Endothelial cell of umbilical vein (primary cell): ENCODE results near the gene TMEM225B. TPM values are rescaled to one million over a fixed set of nuclear protein-coding genes. Genes with fewer than 3 reads are reported as not detected.

Experiments used
- BruUV-seq: library from RNA; stranded (reverse); fragments of 400-500 nt; replicated peaks from 2 replicates; lab custom pipeline; 2021; lab: Mats Ljungman, UMichigan
- CTCF ChIA-PET: fragments of 300-600, 350-600 bp; sonication (Branson Sonifier 250); formaldehyde crosslinking; loops from one replicate; lab custom pipeline; 2021; ENCODE audit warnings: antibody characterized with exemption, inconsistent platforms; lab: Charles Lee
- POLR2A ChIA-PET: fragments of 300-600, 350-600 bp; sonication (Branson Sonifier 250); formaldehyde crosslinking; loops from one replicate; lab custom pipeline; 2021; ENCODE audit warnings: antibody characterized with exemption, inconsistent platforms; lab: Charles Lee
- DNase-seq: peaks from one replicate; pipeline ENCODE4 v3.0.0-alpha.2; 2011; ENCODE audit warnings: low read depth, low spot score
- FAIRE-seq: peaks from 2 replicates; lab custom pipeline; 2011; peaks lifted over from hg19 to GRCh38; lab: Jason Lieb, UNC
- H2AFZ ChIP-seq: 2 replicates; pipeline ENCODE4 v1.6.0; 2012; ENCODE audit warnings: low read depth, low read length, control low read depth, inconsistent platforms
- H3K27ac ChIP-seq: 2 replicates; pipeline ENCODE4 v1.5.1; 2011; ENCODE audit warnings: low read depth, mild to moderate bottlenecking, control low read depth, low read length, moderate library complexity; ENCODE audit not compliant: insufficient read depth
- H3K27me3 ChIP-seq, 2 experiments: 2 replicates each; pipeline versions ENCODE4 v1.6.0 to v1.6.1; 2011; ENCODE audit warnings: low read length in 2 of 2, mixed read lengths in 1 of 2; ENCODE audit not compliant: control insufficient read depth in 2 of 2, insufficient read depth in 2 of 2
- H3K36me3 ChIP-seq, 2 experiments: 2 replicates in 1 of 2; 3 replicates in 1 of 2; pipeline ENCODE4 v1.5.1; 2011; ENCODE audit warnings: low read length in 2 of 2, mild to moderate bottlenecking in 1 of 2, moderate library complexity in 1 of 2; ENCODE audit not compliant: control insufficient read depth in 2 of 2, insufficient read depth in 2 of 2; ENCODE audit errors: extremely low read depth in 1 of 2
- H3K4me1 ChIP-seq: 3 replicates; pipeline ENCODE4 v1.5.1; 2011; ENCODE audit warnings: mild to moderate bottlenecking, low read length; ENCODE audit not compliant: control insufficient read depth, insufficient read depth; ENCODE audit errors: extremely low read depth
- H3K4me2 ChIP-seq: 2 replicates; pipeline ENCODE4 v1.6.1; 2011; ENCODE audit warnings: low read length, control low read depth, mixed read lengths; ENCODE audit not compliant: insufficient read depth
- H3K4me3 ChIP-seq, 3 experiments: fragments of 200-600 bp in 1 of 3; sonication (generic), shearing (Covaris generic) in 1 of 3; replicated peaks in 1 of 3; 2 replicates each; pipeline ENCODE4 v1.5.1; 2011 to 2016; ENCODE audit warnings: control low read depth in 3 of 3, low read length in 3 of 3, mild to moderate bottlenecking in 2 of 3, inconsistent platforms in 1 of 3, low read depth in 1 of 3, moderate library complexity in 1 of 3; ENCODE audit not compliant: insufficient read depth in 1 of 3
- H3K79me2 ChIP-seq: 2 replicates; pipeline ENCODE4 v1.6.0; 2012; ENCODE audit warnings: low read length, inconsistent platforms; ENCODE audit not compliant: control insufficient read depth, insufficient read depth
- H3K9ac ChIP-seq: replicated peaks from 2 replicates; pipeline ENCODE3; 2011; ENCODE audit warnings: low read length, control low read depth; ENCODE audit not compliant: insufficient read depth; ENCODE audit errors: extremely low read depth
- H3K9me1 ChIP-seq: replicated peaks from 3 replicates; pipeline ENCODE4 v1.6.0; 2011; ENCODE audit warnings: mild to moderate bottlenecking, low read length; ENCODE audit not compliant: control insufficient read depth, insufficient read depth; ENCODE audit errors: extremely low read depth
- H3K9me3 ChIP-seq: replicated peaks from 2 replicates; pipeline ENCODE4 v1.5.1; 2012; ENCODE audit warnings: low read length, inconsistent platforms; ENCODE audit not compliant: control insufficient read depth, insufficient read depth
- H4K20me1 ChIP-seq: replicated peaks from 2 replicates; pipeline ENCODE3; 2011; ENCODE audit warnings: mild to moderate bottlenecking, low read length; ENCODE audit not compliant: control insufficient read depth, insufficient read depth; ENCODE audit errors: extremely low read depth
- CTCF ChIP-seq, 2 donors: IDR thresholded peaks; 1 replicate in 1 of 2; 2 replicates in 1 of 2; pipeline ENCODE4 v1.5.1; 2011; ENCODE audit warnings: low read length in 2 of 2, mild to moderate bottlenecking in 2 of 2, moderate library complexity in 2 of 2, control low read depth in 1 of 2, inconsistent platforms in 1 of 2, low read depth in 1 of 2; ENCODE audit not compliant: insufficient read depth in 1 of 2; ENCODE audit errors: extremely low read depth in 1 of 2
- EZH2 ChIP-seq: IDR thresholded peaks from 2 replicates; pipeline ENCODE4 v1.6.1; 2012; ENCODE audit warnings: borderline replicate concordance, low read depth, mild to moderate bottlenecking, moderate library complexity, low read length, inconsistent platforms; ENCODE audit not compliant: severe bottlenecking
- FOS ChIP-seq: IDR thresholded peaks from 2 replicates; pipeline ENCODE4 v1.6.1; 2011; ENCODE audit warnings: mild to moderate bottlenecking, low read length, moderate library complexity, borderline replicate concordance; ENCODE audit not compliant: insufficient read depth
- GATA2 ChIP-seq: IDR thresholded peaks from 2 replicates; pipeline ENCODE4 v1.7.0; 2011; ENCODE audit warnings: low read depth, mild to moderate bottlenecking, moderate library complexity, mixed read lengths, low read length; ENCODE audit not compliant: insufficient read length, insufficient read depth
- JUN ChIP-seq: IDR thresholded peaks from 2 replicates; pipeline ENCODE4 v1.6.1; 2011; ENCODE audit warnings: borderline replicate concordance, low read depth; ENCODE audit not compliant: insufficient read length, insufficient read depth
- MYC ChIP-seq: IDR thresholded peaks from one replicate; pipeline ENCODE4 v1.6.1; 2011; ENCODE audit warnings: mild to moderate bottlenecking, low read depth, low read length
- POLR2A ChIP-seq: IDR thresholded peaks from 2 replicates; pipeline ENCODE4 v1.6.1; 2012; ENCODE audit warnings: low read depth, mild to moderate bottlenecking, control low read depth, low read length
- POLR2AphosphoS5 ChIP-seq: IDR thresholded peaks from 2 replicates; pipeline ENCODE4 v1.6.1; 2012; ENCODE audit warnings: low read depth, mild to moderate bottlenecking, control low read depth, low read length, moderate library complexity; ENCODE audit not compliant: insufficient read depth
- dilution Hi-C: fragments of 300-500 bp; cut with MboI; formaldehyde crosslinking; loops from one replicate; pipeline ENCODE4 v1.15.0; 2019; ENCODE audit warnings: low sequenced_read_pairs; ENCODE audit not compliant: extremely low pct_ligation_motif_present
- intact Hi-C: fragments of 100-400 bp; cut with micrococcal nuclease; formaldehyde crosslinking; loops from one replicate; pipeline ENCODE4 v1.10.0; 2022
- polyA plus RNA-seq, 4 experiments: library from polyadenylated mRNA; depleted of rRNA in 3 of 4; stranded (reverse) in 3 of 4; unstranded in 1 of 4; fragments of >200 nt; gene quantifications; 2 replicates each; pipeline versions ENCODE4 v1.2.1 to v1.2.3, GENCODE V29; 2011 to 2012; ENCODE audit warnings: missing spikeins in 1 of 4
- total RNA-seq: library from RNA; stranded (reverse); gene quantifications from 2 replicates; pipeline ENCODE4 v1.2.3, GENCODE V29; 2021
- TF ChIP-seq, protein P1 (sequence below): IDR thresholded peaks from 2 replicates; pipeline ENCODE4 v1.6.1; 2011; ENCODE audit not compliant: insufficient read depth, insufficient read length

Gene TMEM225B
- total and polyA plus RNA-seq, 2 donors (not counting 3 experiments of a cell fraction or from before 2014, with no cell fraction given) = 0.29 TPM; not detected in 1

GRCh38 chr7:99651290-99651689, 53.2 kb downstream of the TMEM225B start:
- Histone ChIP-seq H3K9me3 (no peaks in the 10 kb centered on the region), H3K27ac (no peak overlapping the region), H3K4me1 (no peaks in the 10 kb centered on the region), H2AFZ (no peak overlapping the region), H3K9ac (no peak overlapping the region), H4K20me1 (no peaks in the 10 kb centered on the region), H3K4me3 (no peak overlapping the region), H3K79me2 (no peaks in the 10 kb centered on the region), H3K4me2 (no peak overlapping the region), H3K27me3 (no peaks in the 10 kb centered on the region), H3K36me3 (no peaks in the 10 kb centered on the region), H3K9me1 (no peaks in the 10 kb centered on the region)
- CTCF ChIA-PET = no interaction called here
- TF ChIP-seq POLR2AphosphoS5 = no peak
- TF ChIP-seq JUN = no peak
- TF ChIP-seq, protein P1, sequence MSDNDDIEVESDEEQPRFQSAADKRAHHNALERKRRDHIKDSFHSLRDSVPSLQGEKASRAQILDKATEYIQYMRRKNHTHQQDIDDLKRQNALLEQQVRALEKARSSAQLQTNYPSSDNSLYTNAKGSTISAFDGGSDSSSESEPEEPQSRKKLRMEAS = no peak
- no peak for TF ChIP-seq EZH2
- no peak for TF ChIP-seq GATA2
- DNase-seq (no peak), FAIRE-seq (no peak)
- intact Hi-C loops = no loop called here
- dilution Hi-C loops = no loop called here
- POLR2A ChIA-PET = no interaction called here
- no TSS peak for BruUV-seq

- TF ChIP-seq, protein P1 = no peak
- no peak for TF ChIP-seq CTCF (IDR thresholded peaks at IDR 0.05; ENCODE audit: extremely low read depth in 1 of 2, insufficient read depth in 1 of 2, low read depth in 1 of 2, low read length in 2 of 2)
- TF ChIP-seq MYC = no peak
- TF ChIP-seq GATA2 = no peak
- TF ChIP-seq POLR2A = no peak
- TF ChIP-seq FOS = no peak
- no peaks in the 10 kb centered on the region for H3K9me1 ChIP-seq
- no peak overlapping the region for H3K9ac ChIP-seq
- FAIRE-seq (no peak), DNase-seq (no peak)
- BruUV-seq = no TSS peak
- intact Hi-C loops (no loop called here), dilution Hi-C loops (no loop called here)
- H3K4me1 ChIP-seq = no peaks in the 10 kb centered on the region
- H3K27ac ChIP-seq = no peak overlapping the region
- H3K9me3 ChIP-seq = no peaks in the 10 kb centered on the region
- no peak overlapping the region for H3K4me3 ChIP-seq
- no peaks in the 10 kb centered on the region for H3K27me3 ChIP-seq
- H3K4me2 ChIP-seq = no peak overlapping the region
- no peaks in the 10 kb centered on the region for H3K36me3 ChIP-seq
- no peaks in the 10 kb centered on the region for H4K20me1 ChIP-seq
- H3K79me2 ChIP-seq = no peaks in the 10 kb centered on the region
- H2AFZ ChIP-seq = no peak overlapping the region
- CTCF ChIA-PET = no interaction called here
- POLR2A ChIA-PET = no interaction called here
These were observed 54.6 kb downstream of the TMEM225B start for GRCh38 chr7:99652671-99653070.
